ENCODE measurements around the gene WBP1L.
"Not testable (repeated sequence)": the region's sequence is repeated elsewhere in the genome, so short reads cannot be mapped to it uniquely, and the experiment has no call there.

WBP1L gene

GRCh38 chr10:102832248-102832647 is 88.5 kb downstream of the WBP1L start:
- no peak overlapping the region for H3K4me3 ChIP-seq (ENCODE audit: low read length)
- DNase-seq (ENCODE audit: low read depth), result no peak
- no peak for TF ChIP-seq CTCF (conservative IDR thresholded peaks at IDR 0.05; ENCODE audit: low read length)

- TF ChIP-seq CTCF (conservative IDR thresholded peaks at IDR 0.05; ENCODE audit: low read length), result no peak
- peak; percentile 59 for DNase-seq (ENCODE audit: low read depth)
- H3K4me3 ChIP-seq (ENCODE audit: low read length), result no peak overlapping the region
Observed at GRCh38 chr10:102832987-102833386, 89.2 kb downstream of the WBP1L start.

- no peak for DNase-seq (ENCODE audit: low read depth)
- H3K4me3 ChIP-seq (ENCODE audit: low read length), result no peak overlapping the region
- TF ChIP-seq CTCF (conservative IDR thresholded peaks at IDR 0.05; ENCODE audit: low read length), result no peak
Observed at GRCh38 chr10:102834143-102834542, 90.4 kb downstream of the WBP1L start.

- H3K4me3 ChIP-seq (ENCODE audit: low read length), result no peak overlapping the region
- DNase-seq (ENCODE audit: low read depth), result peak; percentile 66
- peak; percentile 88 for TF ChIP-seq CTCF (conservative IDR thresholded peaks at IDR 0.05; ENCODE audit: low read length)
Observed at GRCh38 chr10:102835007-102835482, 91.3 kb downstream of the WBP1L start.

- DNase-seq (ENCODE audit: low read depth), result no peak
- H3K4me3 ChIP-seq (ENCODE audit: low read length), result no peak within 1 kb of the TSS
- no peak for TF ChIP-seq CTCF (conservative IDR thresholded peaks at IDR 0.05; ENCODE audit: low read length)
Observed at GRCh38 chr10:102837230-102837721, 93.5 kb downstream of the WBP1L start, which contains the start of gene CYP17A1. CYP17A1 (minus strand) TSS chr10:102837413; CDS start chr10:102837361, 52 bp downstream.

GRCh38 chr10:102838276-102838927 is 94.7 kb downstream of the WBP1L start:
- not testable (repeated sequence) for H3K4me3 ChIP-seq (ENCODE audit: low read length); DNase-seq (ENCODE audit: low read depth)

- no peak for TF ChIP-seq CTCF (conservative IDR thresholded peaks at IDR 0.05; ENCODE audit: low read length)
- H3K4me3 ChIP-seq (ENCODE audit: low read length), result no peak overlapping the region
- no peak for DNase-seq (ENCODE audit: low read depth)
Observed at GRCh38 chr10:102841827-102842345, 98.1 kb downstream of the WBP1L start.

- H3K4me3 ChIP-seq (ENCODE audit: low read length); DNase-seq (ENCODE audit: low read depth): not testable (repeated sequence)
Observed at GRCh38 chr10:102843139-102843538, 99.4 kb downstream of the WBP1L start.

GRCh38 chr10:102844190-102844776 is 100.5 kb downstream of the WBP1L start:
- not testable (repeated sequence) for DNase-seq (ENCODE audit: low read depth)

More at GRCh38 chr10:102844190-102844776, 100.5 kb downstream of the WBP1L start:
- H3K4me3 ChIP-seq (ENCODE audit: low read length), result not testable (repeated sequence)
